GM18519 (cell line): ENCODE measurements around the gene MEGF11.

ENCODE experiments used
- ATAC-seq: cut with Tn5 transposase; IDR thresholded peaks from one replicate; pipeline ENCODE4 v1.9.1; 2021; ENCODE audit warnings: mild to moderate bottlenecking, moderate library complexity; ENCODE audit not compliant: unreplicated experiment, low FRiP score

The MEGF11 gene

DNA sequence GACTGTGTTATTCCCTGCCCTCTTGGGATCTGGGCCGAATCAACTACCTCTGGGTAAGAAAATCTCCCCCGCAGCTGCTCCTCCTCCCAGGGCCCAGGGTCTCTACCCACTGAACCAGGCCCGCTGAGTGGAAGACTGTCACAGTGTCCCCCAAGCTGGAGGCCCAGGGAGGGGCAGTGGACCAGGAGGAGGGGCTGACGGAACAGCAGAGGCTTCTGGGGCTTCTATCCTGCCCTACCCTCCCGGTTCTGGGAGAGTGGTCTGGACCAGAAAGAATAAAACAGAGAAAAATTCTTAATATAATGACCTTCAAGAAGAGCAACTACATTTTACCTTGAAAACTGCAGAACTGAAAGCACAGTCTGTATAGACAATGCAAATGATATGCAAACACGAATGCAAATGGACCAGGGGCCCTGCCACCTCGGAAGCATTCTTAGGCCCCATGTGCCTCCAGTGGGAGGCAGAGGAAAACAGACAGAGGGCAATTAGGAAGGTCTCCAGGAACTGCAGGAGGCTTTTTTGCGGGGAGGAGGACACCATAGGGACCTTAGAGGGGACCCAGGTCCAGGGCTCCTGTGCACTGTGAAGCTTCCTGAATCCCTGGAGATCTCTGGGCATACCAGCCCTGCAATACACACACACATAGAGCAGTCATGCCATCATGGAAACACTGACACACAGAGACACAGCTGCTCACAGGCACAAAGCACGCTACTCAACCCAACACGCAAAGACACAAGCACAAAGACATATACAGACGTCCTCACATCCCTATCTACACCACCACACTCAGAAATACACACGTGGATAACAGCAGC, 12.3 kb downstream of the MEGF11 start:
- ATAC-seq: no peak

DNA sequence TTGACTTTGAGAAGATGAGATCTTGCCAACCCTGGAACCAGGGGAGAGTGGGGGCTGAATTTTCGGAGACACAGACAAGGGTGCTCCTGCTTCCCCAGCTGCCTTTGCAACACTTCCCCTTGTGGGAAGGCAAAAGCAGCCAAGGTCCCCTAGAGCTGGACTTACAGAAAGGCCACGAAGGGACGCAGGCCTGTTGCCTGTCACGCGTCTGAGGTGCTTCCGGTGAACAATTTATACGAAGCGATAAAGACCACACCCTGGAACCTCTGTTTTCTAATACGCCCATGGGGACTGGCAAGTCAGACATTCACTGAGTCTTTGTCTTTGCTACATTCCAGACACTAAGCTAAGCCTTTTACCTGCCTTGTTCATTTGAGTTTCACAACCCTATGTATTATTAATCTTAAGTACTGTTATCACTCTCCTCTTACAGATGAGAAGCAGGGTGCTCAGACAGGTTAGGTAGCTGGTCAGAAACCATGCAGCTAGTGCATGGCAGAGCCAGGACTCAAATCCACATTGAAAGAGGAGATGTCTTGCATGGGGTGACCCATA, 13.2 kb downstream of the MEGF11 start:
- no peak for ATAC-seq

- no peak for ATAC-seq
Observed at GRCh38 chr15:66239514-66239913, 14.0 kb downstream of the MEGF11 start.

DNA sequence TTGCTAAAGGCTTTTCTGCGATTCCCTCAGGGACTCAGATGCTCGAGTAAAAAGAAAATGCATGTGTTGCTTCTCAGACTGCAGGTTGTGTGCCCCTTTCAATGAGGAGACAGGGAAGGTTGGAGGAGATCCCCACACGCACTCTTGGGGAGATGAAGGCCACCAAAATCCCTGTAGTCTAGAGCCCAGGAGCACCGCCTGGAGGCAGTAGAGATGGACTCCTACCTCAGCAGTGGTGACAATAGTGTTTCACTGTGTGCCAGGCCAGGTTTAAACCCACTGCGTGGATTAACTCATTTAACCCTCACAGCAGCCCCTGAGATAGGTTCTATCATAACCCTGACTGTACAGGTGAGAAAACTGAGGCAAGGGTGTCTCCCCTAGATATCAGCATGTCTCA, 15.2 kb downstream of the MEGF11 start:
- ATAC-seq: no peak

GRCh38 chr15:66237513-66238235, 15.9 kb downstream of the MEGF11 start:
- ATAC-seq: no peak

DNA sequence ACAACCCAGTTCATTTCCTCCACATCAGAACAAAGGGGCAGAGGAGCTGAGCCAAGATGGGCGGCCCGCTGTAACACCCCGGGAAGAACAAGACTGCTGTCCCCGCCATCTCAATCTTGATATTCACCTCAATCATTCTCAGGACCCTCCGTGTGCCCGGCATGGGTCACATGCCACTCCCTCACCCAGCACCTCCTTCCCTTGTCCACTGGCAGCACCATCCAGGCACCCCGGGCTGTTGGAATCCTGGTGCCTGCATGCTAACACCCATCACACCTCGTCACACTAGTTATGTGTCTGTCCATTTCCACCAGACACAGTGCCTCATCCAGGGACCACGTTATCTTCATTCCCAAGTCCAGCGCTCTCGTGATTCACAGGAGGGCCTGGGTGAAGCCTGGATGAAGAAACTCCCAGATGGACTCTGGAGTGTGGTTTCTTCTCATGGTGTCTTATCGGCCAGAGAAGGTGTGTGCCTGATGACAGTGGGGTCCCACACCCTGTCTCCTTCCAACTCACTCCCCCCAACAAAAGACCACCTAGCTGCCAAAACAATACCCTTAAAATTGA, 16.7 kb downstream of the MEGF11 start:
- no peak for ATAC-seq

GRCh38 chr15:66235866-66236265, 17.7 kb downstream of the MEGF11 start:
- no peak for ATAC-seq

- no peak for ATAC-seq
Observed at GRCh38 chr15:66234798-66235197, 18.8 kb downstream of the MEGF11 start.

DNA sequence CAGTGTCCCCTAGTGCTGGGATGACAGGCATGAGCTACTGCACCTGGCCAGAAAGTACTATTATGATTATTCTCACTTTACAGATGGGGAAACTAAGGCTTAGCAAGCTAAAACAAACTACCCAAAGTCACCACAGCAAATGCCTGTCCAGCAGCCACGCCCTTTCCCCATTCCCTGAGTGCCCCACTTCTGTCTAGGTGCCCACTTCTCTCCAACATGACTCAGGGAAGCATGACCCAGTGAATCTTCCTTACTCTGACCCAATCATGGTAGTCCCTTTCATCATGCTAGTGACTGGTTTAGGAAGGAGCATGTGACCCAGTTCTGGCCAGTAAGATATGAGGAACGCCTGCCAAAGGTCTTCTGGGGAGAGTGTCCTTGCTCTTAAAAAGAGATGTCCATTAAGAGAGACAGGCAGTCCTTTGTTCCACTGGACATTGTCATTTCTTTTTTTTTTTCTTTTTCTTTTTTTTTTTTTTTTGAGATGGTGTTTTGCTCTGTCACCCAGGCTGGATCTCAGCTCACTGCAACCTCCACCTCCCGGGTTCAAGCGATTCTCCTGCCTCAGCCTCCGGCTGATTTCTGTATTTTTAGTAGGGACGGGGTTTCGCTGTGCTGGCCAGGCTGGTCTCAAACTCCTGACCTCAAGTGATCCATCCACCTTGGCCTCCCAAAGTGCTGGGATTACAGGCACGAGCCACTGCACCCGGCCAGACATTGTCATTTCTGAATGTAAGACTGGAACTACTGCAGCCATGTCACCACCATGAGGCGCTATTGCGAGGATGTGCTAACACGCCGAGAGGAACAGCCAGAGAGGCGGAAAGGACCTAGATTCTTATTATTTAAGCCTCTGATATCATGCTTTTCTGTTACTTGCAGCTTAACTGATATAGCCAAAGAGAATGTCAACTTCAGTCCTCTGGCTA, 19.8 kb downstream of the MEGF11 start:
- ATAC-seq: no peak

DNA sequence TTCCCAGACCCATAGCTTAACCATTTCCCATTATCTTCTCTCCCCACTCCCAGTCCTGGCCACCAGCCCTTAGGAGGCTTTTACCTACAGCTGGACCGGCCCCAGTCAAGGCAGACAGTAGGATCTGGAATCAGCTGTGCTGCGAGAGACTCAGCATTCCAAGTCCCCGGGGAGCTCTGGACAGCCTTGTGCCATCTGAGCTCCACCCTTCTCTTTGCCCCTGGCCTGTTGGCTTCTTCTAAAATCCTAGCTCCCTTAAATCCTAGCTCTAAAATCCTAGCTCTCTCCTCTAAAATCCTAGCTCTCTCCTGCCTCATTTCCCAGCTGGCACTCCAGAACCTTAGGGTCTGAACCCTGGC, 21.3 kb downstream of the MEGF11 start:
- ATAC-seq: no peak

DNA sequence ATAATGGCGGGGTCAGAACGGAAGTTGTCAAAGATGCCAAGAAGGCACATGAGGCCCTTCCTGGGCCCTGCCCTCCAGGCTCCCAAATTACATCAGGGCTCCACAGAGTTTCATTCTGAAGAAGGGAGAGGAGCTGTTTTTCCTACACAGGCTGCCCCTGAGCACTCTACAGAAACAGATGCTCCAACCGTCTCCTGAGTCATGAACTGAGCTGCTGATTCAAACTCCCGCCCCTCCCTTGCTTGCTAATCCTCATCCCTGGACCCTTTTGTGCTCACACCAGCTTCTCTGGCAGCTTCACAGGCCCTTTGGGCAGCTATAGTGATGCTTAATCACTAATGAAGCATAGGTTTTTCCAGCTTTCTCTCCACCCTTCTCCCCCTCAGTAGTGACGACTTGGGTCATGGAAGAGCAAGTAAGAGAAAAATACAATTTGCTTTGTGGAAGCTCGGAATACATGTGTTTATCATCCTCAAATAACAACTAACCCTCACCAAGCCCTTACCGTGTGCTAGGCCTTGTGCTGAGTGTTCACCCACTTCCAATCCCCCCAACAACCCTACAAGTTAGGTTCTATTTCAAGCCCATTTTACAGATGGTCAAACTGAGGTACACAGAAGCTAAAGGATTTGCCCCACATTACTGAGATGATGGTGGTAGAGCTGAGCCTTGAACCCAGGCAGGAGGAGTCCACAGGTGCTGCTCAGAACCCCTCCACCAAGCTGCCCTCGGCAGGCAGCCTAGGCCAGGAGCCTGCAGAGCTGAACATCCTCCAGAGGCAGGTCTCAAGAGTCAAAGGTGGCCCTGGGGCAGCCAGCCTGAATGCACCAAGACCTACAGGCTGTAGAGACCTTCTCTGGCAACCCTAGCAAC, 21.9 kb downstream of the MEGF11 start:
- no peak for ATAC-seq

DNA sequence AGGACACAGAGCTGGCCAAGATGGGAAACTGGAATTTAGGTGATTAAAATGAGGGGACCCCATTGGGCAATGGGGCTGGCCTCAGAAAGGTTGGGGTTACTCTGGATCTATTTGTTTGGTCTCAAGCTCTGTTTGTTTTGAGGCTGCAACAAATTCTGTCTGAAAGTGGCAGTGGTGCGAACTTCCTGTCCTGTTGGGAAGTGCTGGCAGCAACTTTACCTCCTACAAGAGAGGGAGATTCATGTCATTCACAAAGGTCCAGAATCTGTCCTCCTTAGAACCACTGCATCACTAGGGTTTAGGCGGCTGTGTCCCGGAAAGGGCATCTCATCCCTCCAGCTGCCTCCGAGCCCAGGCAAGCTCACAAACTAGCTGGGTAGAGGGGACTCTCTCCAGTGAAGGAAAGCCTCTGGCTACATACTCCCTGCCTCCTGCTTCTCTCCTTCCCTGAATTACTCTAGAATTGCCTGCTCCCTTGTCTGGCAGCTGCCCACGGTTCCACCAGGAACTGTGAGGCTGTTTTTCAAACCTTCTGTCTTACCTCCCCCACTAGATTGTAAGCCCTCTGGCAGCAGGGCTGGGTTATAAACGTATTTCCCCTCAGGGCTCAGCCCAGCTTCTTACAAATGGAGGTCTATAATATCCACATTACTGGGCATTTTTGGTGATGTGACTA, 23.6 kb downstream of the MEGF11 start:
- no peak for ATAC-seq

DNA sequence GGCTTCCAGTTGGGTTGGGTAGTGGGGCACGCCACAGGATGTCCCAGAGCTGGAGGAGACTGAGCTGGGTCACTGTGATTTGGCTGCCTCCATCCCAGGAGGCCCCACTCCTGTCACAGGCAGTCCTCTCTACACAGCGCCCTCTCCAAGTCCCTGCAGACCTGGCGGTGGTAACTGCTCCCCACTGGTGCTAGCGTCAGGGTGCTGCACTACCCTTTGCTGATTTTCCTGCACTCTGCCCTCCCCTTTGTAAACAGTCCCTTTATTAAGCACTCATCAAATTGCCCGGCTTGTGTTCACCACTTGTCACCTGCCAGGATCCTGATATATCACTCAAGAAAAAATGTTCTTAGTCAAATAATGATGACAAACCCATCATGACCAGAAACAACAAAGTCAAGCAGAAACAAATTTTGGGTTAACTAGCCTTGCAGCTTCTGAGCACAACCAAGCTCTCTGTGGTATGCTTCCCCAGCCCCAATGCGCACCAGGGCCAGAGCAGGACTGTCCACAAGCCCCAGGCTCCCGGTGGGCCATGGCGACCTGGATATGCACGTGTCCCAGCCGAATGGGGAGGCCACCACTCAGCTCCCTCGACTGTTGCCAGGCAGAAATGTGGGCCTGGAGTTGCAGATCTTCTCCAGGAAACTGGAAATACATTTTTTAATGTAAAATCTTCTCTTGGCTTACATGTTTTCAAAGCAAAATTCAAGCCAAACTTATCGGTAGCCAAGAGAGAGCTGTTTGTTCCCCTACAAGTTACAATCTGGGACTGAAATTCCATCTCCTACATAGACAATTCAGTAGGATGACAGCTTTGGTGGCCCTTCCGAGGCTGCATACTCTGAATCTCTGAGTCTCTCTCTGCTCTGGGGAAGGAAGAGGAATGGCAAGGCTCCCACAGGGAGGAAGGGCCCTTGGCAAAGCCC, 24.5 kb downstream of the MEGF11 start:
- no peak for ATAC-seq

DNA sequence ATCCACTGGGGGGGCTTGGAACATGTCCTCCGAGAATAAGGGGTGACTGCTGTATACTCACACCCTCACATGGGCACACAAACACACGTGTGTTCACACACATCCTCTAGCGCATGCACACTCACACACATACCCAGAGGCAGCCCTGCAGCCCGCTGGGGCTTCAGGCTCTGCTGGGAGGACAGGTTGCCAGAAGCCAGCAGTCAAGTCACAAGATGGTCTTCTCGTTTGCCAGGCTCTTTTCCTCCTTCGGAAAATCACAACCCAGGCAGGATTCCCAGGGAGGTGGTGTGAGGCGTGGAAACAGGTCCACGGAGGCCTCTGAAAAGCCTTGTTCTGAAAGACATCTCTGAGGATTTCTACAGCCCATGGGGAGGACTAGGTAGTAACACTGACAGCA, 26.8 kb downstream of the MEGF11 start:
- ATAC-seq: no peak

- ATAC-seq: no peak
Observed at GRCh38 chr15:66225656-66226274, 27.8 kb downstream of the MEGF11 start.

DNA sequence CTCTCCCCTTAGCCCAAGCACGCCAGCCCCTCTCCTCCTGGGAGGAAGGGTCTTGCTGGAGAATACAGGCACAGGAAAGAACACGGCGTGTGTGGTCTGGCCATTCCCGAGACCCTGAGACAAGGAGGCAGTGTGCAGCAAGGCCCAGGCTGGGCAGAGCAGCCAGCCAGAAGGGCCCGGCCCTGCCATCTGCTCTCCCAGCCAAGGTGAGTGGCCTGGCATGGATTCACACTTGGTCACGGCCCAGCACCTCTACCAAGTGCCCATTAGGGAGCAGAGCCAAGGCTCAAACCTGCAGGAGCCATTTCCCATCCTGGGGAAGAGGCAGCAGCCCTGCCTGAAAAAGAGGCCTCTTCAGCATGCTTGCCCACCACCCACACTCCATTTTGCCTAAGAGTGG, 28.6 kb downstream of the MEGF11 start:
- no peak for ATAC-seq
